AG04450 (cell line): ENCODE measurements around the gene LMF1. TPM values are rescaled to one million over a fixed set of nuclear protein-coding genes. Genes with fewer than 3 reads are reported as not detected.

Experiments used
- CTCF ChIA-PET: fragments of 300-600, 350-600 bp; formaldehyde crosslinking; extraction: SDS; loops from one replicate; lab custom pipeline; 2022; ENCODE audit warnings: antibody characterized with exemption, inconsistent platforms; lab: Charles Lee
- POLR2A ChIA-PET: fragments of 350-600 bp; formaldehyde crosslinking; extraction: SDS; loops from one replicate; lab custom pipeline; 2021; ENCODE audit warnings: antibody characterized with exemption, inconsistent platforms; lab: Yijun Ruan, JAX
- DNase-seq: peaks from one replicate; pipeline ENCODE4 v3.0.0-alpha.2; 2011; ENCODE audit warnings: low read depth, low spot score
- H3K27ac ChIP-seq: one replicate; pipeline ENCODE4 v1.5.1; 2012; ENCODE audit warnings: low read depth, low read length, control low read depth
- H3K27me3 ChIP-seq: one replicate; pipeline ENCODE4 v1.6.0; 2012; ENCODE audit warnings: low read length; ENCODE audit not compliant: control insufficient read depth, insufficient read depth
- H3K4me3 ChIP-seq: 2 replicates; pipeline ENCODE4 v1.5.1; 2011; ENCODE audit warnings: mild to moderate bottlenecking, low read depth, low read length, control low read depth
- H3K9me3 ChIP-seq: 2 replicates; pipeline ENCODE4 v1.5.1; 2012; ENCODE audit warnings: low read length; ENCODE audit not compliant: control insufficient read depth, insufficient read depth
- polyA plus RNA-seq: library from polyadenylated mRNA; depleted of rRNA; stranded (reverse); fragments of >200 nt; gene quantifications from 2 replicates; pipeline ENCODE4 v1.2.3, GENCODE V29; 2011
- TF ChIP-seq, protein P1 (sequence below): IDR thresholded peaks from 2 replicates; pipeline ENCODE4 v1.5.1; 2011; ENCODE audit warnings: low read depth, low read length, control low read depth, inconsistent platforms

Gene LMF1
- polyA plus RNA-seq, 1 experiment = 11.8 TPM

- H3K27me3 ChIP-seq = no peaks in the 10 kb centered on the region
- no peak for DNase-seq
- POLR2A ChIA-PET = no interaction called here
- CTCF ChIA-PET = no interaction called here
- TF ChIP-seq, protein P1, sequence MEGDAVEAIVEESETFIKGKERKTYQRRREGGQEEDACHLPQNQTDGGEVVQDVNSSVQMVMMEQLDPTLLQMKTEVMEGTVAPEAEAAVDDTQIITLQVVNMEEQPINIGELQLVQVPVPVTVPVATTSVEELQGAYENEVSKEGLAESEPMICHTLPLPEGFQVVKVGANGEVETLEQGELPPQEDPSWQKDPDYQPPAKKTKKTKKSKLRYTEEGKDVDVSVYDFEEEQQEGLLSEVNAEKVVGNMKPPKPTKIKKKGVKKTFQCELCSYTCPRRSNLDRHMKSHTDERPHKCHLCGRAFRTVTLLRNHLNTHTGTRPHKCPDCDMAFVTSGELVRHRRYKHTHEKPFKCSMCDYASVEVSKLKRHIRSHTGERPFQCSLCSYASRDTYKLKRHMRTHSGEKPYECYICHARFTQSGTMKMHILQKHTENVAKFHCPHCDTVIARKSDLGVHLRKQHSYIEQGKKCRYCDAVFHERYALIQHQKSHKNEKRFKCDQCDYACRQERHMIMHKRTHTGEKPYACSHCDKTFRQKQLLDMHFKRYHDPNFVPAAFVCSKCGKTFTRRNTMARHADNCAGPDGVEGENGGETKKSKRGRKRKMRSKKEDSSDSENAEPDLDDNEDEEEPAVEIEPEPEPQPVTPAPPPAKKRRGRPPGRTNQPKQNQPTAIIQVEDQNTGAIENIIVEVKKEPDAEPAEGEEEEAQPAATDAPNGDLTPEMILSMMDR = no peak
- H3K4me3 ChIP-seq = no peak overlapping the region
- no peak overlapping the region for H3K27ac ChIP-seq
- peaks cover 66% of the 10 kb centered on the region for H3K9me3 ChIP-seq
These were observed 91.3 kb downstream of the LMF1 start for GRCh38 chr16:879461-879861.

DNA sequence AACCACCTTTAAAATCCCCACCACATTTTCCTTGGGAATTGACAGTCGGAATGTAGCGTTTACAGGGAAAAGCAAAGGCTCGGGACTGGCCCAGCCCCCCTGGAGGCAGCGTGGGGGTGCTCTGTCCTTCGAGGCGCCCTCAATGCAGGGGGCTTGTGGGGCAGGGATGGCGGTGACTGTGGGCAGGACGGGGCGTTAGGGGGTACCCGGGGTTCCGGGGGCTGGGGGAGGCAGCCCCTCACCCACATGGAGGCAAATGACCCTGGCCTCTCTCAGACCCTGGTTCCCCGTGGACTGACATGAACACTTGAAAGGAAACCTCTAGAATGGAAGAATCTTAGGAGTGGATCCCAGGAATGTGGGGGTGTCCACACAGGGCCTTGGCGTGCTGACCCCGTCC, 91.9 kb downstream of the LMF1 start:
- H3K4me3 ChIP-seq = no peak overlapping the region
- no peak overlapping the region for H3K27ac ChIP-seq
- ChIA-PET CTCF (no interaction called here), POLR2A (interaction anchor here (0.6 kb wide), 1 partner anchor 130 kb away, joined by 5 read pairs; no protein-coding TSS in a partner anchor)
- peaks cover 66% of the 10 kb centered on the region for H3K9me3 ChIP-seq
- H3K27me3 ChIP-seq = no peaks in the 10 kb centered on the region
- DNase-seq = no peak
- TF ChIP-seq, protein P1 = no peak

DNA sequence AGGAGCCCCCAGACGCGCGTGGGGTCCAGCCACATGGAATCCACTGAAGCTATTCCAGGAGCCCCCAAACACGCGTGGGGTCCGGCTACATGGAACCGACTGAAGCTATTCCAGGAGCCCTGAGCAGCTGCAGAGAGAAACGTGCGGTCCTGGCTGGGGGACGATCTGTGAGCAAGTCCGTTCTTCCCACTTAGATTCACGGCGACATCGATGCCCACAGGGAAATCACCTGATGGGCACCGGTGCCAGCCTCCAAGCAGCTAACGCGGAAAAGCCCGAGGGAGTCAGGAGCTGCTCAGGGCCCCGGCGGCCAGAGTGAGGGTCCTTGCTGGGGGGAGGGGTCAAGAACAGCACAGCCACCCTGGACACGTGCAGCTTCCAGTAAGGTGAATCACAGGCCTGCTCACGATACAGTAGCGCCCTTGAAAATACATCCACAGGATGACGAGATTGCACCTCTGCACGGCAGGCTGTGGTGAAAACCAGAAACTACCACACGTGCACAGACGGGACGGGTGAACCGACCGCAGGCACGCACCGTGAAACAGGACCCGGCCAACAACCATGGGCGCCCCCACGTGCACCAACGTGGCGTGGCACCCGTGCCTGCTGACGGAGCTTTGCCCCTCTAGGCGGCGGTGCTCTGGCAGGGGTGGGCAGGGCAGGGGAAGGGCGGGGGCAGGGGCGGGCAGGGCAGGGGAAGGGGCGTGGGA, 92.6 kb downstream of the LMF1 start:
- TF ChIP-seq, protein P1 = no peak
- Histone ChIP-seq H3K9me3 (peaks cover 64% of the 10 kb centered on the region), H3K27me3 (no peaks in the 10 kb centered on the region), H3K27ac (no peak overlapping the region), H3K4me3 (no peak overlapping the region)
- no peak for DNase-seq
- POLR2A ChIA-PET = interaction anchor here (0.6 kb wide), 1 partner anchor 130 kb away, joined by 5 read pairs; no protein-coding TSS in a partner anchor
- CTCF ChIA-PET = no interaction called here

- DNase-seq = no peak
- TF ChIP-seq, protein P1 = no peak
- ChIA-PET POLR2A (no interaction called here), CTCF (no interaction called here)
- Histone ChIP-seq H3K27me3 (no peaks in the 10 kb centered on the region), H3K9me3 (peaks cover 68% of the 10 kb centered on the region; the same call in 1 of the 2 replicates), H3K4me3 (no peak overlapping the region), H3K27ac (no peak overlapping the region)
These were observed 93.3 kb downstream of the LMF1 start for GRCh38 chr16:877242-878071.
